Endometrial microvascular endothelial cells (primary cell): ENCODE data around the gene FAM174C. TPM values are rescaled to one million over a fixed set of nuclear protein-coding genes. Genes with fewer than 3 reads are reported as not detected.
"Not testable (repeated sequence)": the region's sequence is repeated elsewhere in the genome, so short reads cannot be mapped to it uniquely, and the experiment has no call there.

ENCODE experiments used
- in situ Hi-C: cut with HindIII; loops from 2 replicates; pipeline ENCODE4 v1.10.0; 2017; ENCODE audit warnings: low sequenced_read_pairs, low pct_unique_long_range_greater_than_20kb; ENCODE audit errors: inconsistent ontology term
- total RNA-seq: library from RNA; depleted of rRNA; stranded (reverse); fragments of >200 nt; gene quantifications from one replicate; pipeline ENCODE4 v1.2.3, GENCODE V29; 2015; ENCODE audit errors: inconsistent ontology term

Gene FAM174C
- total RNA-seq, 1 donor from 2014 or later = 83.3 TPM

GRCh38 chr19:1290703-1291651 lies 15.6 kb downstream of the FAM174C start:
- in situ Hi-C loops = no loop called here

DNA sequence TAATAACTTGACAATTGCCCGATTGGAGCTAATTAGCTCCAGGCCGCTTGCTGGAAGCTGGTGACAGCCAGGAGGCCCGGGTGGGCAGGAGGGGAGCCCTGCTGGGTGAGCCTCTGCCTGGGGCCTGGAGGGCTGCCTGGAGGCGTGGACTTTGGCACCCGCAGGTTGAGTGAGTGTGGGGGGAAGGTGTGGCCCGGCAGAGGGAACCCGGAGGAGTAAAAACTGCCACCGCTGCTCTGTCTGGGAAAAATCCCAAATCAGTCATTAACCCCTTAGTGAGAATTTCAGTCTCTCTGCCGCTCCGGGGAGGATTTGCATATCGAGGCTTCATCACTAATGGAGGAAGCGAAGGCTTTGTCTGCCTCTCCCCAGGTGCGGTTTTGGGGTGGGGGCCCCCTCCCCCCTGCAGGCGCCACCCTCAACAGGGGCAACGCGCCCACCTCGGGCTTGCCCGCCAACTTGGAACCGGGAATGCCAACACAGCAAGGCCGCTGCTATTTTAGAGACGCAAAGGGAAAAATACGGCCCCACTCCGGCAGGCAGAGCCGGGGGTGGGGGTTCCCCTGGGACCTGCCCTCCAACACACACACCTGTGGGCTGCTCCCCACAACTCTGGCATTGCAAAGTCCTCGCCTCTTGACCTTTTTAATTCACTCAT lies 16.6 kb downstream of the FAM174C start:
- in situ Hi-C loops = no loop called here

- in situ Hi-C loops = no loop called here
Measured at GRCh38 chr19:1292419-1293151, 17.3 kb downstream of the FAM174C start.

DNA sequence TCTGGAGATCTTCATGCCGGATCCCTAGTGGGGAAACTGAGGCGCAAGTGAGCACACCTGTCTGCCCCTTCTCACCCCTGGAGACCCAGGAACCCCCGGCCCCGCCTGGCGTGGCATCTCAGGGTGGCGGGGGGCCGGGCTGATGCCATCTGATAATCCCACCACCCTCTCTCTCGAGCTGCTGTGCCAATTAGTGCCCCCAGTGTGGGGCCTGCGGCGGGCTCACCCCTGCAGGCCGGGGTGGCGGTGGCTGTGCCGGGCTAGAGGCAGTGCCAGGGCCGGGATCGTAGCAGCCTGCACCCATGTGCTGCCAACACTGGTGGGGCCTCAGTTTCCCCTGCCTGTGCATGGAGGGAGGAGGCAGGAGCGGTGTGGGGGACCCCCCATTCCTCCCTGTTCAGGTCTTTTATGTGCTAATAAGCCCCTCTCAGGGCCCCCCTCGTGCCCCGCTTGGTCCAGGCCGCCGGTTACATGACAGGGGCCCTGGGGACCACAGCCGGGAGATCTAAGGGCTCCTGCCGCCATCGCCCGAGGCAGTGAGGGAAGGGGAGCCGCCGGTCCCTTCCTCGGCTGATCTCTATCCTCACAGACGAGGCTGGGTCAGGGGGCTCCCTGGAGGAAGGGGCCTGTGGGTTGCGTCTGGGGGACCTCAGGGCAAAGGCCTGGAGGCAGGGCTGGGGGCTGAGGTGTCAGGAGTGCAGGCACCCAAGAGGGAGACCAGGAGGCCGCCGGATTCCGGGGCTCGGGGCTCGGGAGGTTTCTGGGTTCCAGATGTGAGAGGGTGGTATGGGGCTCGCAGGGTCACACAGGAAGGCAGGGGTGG lies 18.7 kb downstream of the FAM174C start:
- in situ Hi-C loops = no loop called here

DNA sequence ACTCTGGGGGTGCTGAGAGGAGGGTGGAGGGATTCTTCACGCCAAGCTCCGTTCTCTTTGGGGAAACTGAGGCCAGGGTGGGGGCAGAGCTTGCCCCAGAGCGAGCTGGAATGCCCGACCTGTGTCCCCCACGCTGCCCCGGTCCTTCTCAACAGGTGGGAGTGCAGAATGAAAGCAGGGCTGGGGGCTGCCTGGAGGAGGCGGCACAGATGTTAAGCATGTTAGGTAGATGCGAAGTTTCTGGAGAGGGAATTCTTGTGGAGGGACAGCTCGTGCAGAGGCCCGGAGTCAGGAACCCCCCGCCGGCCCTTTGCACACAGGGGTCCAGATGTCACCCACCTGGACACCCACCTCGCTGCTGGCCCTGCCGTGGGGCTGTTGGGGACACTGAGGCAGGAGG lies 19.4 kb downstream of the FAM174C start:
- in situ Hi-C loops = no loop called here

DNA sequence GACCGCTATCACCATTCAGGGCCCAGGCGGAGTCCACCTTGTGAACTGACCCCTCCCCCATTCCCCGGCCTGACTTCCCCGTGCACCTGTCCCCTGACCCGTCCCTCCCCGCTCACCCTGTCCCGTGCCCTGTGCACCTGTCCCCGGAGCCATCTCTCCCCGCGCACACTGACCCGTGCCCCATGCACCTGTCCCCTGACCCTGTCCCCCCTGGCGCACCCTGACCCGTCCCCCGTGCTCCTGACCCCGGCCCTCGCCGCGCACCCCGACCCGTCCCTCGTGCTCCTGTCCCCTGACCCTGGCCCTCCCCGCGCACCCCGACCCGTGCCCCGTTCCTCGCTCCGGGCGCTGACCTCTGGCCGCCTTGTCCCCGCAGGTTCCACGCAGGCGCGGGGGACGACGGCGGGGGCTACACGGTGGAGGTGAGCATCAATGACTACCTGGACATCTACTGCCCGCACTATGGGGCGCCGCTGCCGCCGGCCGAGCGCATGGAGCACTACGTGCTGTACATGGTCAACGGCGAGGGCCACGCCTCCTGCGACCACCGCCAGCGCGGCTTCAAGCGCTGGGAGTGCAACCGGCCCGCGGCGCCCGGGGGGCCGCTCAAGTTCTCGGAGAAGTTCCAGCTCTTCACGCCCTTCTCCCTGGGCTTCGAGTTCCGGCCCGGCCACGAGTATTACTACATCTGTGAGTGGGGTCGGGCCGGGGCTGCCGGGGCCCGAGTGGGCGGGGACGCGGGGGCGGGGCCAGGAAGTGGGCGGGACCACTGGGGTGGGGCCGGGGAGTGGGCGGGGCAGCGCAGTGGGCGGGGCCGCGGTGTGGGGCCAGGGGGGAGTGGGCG lies 20.1 kb downstream of the FAM174C start:
- in situ Hi-C loops = no loop called here

DNA sequence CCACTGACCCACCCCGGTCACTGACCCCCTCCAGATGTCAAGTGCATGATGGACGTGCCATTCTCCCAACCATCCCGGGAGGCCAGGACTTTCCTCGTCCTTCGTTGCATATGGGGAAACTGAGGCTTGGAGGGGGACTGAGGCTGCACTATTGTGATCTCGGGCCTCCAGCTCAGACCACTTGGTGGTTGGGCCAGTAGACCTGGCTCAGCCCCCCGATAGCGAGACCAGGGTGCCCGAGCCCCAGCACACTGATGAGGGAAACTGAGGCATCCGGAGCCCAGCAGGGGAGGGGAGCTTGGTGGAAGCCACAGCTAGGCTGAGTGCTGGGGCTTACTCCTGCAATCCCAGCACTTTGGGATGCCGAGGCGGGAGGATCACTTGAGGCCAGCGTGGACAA lies 20.7 kb downstream of the FAM174C start:
- in situ Hi-C loops = no loop called here

DNA sequence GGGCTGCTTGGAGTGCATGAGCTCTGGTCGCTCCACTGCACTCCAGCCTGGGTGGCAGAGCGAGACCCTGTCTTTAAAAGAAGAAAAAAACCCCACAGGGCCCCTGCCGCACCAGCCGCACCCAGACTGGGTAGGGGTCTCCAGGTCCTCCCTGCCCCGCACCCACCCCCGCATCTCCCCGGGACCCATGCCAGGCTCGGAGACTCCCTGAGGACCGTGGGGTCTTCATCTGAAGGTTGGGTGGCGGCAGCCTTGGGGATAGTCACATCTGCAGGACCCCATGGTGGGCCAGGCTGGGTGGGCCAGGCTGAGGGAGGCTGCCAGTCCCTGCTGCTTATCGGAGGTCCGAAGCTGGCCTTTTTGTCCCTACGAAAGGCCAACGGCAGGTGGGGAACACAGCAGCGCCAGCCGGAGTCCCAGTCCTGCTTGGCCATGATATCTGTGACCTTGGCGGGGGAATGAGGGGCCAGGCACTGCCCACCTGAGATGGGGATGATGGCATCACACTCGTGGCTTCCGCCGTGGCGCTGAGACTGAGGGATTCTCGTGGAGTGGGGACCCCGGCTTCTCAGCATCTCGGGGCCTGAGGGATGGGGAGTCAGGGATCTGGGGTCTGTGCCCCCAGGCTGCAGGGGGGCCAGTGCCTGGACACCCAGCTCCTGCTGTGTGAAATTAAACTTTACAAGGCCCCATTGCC lies 21.4 kb downstream of the FAM174C start:
- in situ Hi-C loops = no loop called here

DNA sequence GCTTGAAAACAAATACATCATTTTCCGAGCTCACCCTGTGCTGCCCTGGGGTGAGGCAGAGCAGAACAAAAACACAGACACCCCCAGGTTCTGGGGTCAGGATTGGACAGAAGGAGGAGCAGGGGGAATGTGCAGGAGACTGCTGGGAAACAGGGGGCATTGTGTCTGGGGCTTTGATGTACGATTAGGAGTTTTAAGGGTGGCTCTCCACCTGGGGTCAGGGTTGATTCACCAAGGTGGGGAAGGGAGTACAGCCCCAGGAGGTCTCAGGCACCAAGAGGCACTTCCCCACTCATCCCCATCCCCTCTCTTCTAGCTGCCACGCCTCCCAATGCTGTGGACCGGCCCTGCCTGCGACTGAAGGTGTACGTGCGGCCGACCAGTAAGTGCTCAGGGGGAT lies 22.9 kb downstream of the FAM174C start:
- in situ Hi-C loops = no loop called here

GRCh38 chr19:1299801-1300200 lies 24.5 kb downstream of the FAM174C start:
- in situ Hi-C loops = no loop called here

GRCh38 chr19:1300744-1301490 lies 25.6 kb downstream of the FAM174C start:
- in situ Hi-C loops = no loop called here

- in situ Hi-C loops = no loop called here
Measured at GRCh38 chr19:1302533-1303239, 27.4 kb downstream of the FAM174C start.

DNA sequence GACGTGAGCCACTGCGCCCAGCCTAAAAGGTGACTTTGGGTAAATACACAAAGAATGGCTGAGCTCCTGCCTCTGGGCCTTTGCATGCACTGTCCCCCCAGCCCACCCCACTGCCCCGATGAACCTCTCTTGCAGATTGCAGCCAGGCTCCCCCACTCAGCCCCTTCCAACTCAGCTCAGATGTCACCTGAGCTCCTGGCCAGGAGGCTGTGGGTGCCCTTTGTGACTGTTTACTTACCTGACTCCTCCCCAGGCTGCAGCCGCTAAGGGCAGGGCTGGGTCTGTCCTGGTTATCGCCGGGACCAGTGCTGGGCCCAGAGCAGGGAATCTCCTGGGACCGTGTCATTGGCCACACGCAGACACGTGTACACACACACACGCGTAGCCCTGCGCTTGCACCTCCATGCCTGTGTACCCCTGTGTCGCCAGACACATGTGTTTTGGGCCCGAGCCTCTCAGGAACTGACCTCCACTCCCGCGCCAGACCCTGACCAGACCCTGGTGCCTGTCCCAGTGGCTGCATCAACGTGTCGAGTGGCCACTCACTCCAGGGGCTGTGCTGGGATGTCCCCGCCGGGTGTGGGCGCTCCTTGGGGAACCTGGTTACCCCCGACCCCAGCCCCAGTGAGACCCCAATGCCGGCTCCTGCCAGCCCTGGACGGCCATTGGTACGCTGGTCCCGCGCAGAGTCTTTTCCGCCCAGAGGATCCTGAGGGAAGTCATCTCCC lies 29.0 kb downstream of the FAM174C start:
- in situ Hi-C loops = no loop called here

- in situ Hi-C loops = not testable (repeated sequence)
Measured at GRCh38 chr19:1305354-1305753, 30.0 kb downstream of the FAM174C start.

GRCh38 chr19:1307320-1307719 lies 32.0 kb downstream of the FAM174C start:
- in situ Hi-C loops = no loop called here
